Left lung (tissue), 10 donors: Measurements from ENCODE around the gene TSPAN1. TPM values are rescaled to one million over a fixed set of nuclear protein-coding genes. Genes with fewer than 3 reads are reported as not detected.

Source experiments
- ATAC-seq: fragments of 200-7000 bp; cut with Tn5 transposase; one replicate; pipeline ENCODE4 v1.9.1; 2020; ENCODE audit warnings: moderate library complexity
- DNase-seq, 4 donors: peaks; one replicate each; pipeline ENCODE4 v3.0.0-alpha.2; 2013 to 2020
- H3K27ac ChIP-seq, 2 donors: fragments of 200-600 bp; sonication (generic) in 1 of 2; one replicate each; pipeline versions ENCODE4 v1.5.0 to v1.8.0; 2020 to 2021
- H3K27me3 ChIP-seq, 2 donors: fragments of 200-600 bp; sonication (generic) in 1 of 2; one replicate each; pipeline versions ENCODE4 v1.5.0 to v1.8.0; 2020 to 2021
- H3K36me3 ChIP-seq, 2 donors: fragments of 200-600 bp; sonication (generic) in 1 of 2; one replicate each; pipeline versions ENCODE4 v1.5.0 to v1.8.0; 2020 to 2021
- H3K4me1 ChIP-seq, 2 donors: fragments of 200-600 bp; one replicate each; pipeline ENCODE4 v1.8.0; 2021
- H3K4me3 ChIP-seq, 2 donors: fragments of 200-600 bp; sonication (generic) in 1 of 2; one replicate each; pipeline versions ENCODE4 v1.5.0 to v1.8.0; 2020 to 2021; ENCODE audit warnings: mild to moderate bottlenecking in 1 of 2
- H3K9me3 ChIP-seq, 2 donors: fragments of 200-600 bp; sonication (generic) in 1 of 2; one replicate each; pipeline versions ENCODE4 v1.5.0 to v1.8.0; 2020 to 2021
- intact Hi-C, 2 donors: fragments of 100-400 bp; cut with DNase I; formaldehyde crosslinking; loops; one replicate each; pipeline versions ENCODE4 v1.11.2 to v1.14.2; 2022
- polyA plus RNA-seq, 6 donors: library from polyadenylated mRNA; unstranded; fragments of 120-200 nt; gene quantifications; one replicate each; pipeline ENCODE4 v1.2.1, GENCODE V29; 2013; ENCODE audit not compliant: insufficient read length in 6 of 6
- total RNA-seq, 2 donors: library from RNA; stranded (reverse); fragmentation: NEBNext Ultra II Directional; extraction: Animal tissue kit (Norgen Biotek cat#: 25700); gene quantifications; one replicate each; pipeline ENCODE4 v1.2.1, GENCODE V29; 2021
- TF ChIP-seq, protein P1 (sequence below), 2 donors: fragments of 200-600 bp; sonication (generic) in 1 of 2; IDR thresholded peaks; one replicate each; pipeline versions ENCODE4 v1.5.0 to v1.8.0; 2021; ENCODE audit warnings: antibody characterized with exemption in 2 of 2
- donor health status: DM: no; HTN: yes; CAD: no.
- donor health status: DM: no; HTN: no; CAD: no.

TSPAN1 gene
- total and polyA plus RNA-seq, 8 donors, result 2.3 to 50.6 (median 11.0) TPM

DNA sequence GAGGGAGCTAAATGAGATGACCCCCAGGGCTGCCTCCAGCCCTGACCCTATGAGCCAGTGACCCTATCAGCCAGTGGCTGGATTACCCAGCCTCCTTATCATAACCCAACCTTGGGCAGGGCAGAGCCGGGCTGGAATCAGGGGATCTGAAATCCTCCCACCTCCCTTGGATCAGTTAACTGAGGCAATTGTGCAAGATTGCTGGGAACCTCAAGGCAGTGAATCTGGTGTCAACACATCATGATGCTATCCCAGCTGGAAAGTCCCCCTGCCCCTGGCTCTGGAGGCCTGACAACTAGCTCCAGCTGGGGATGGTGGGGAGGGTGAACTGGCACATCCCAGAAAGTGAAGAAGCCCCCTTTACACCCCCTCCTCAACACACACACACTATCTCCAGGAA lies 6.4 kb upstream of the TSPAN1 start:
- Histone ChIP-seq H3K27me3 (peaks cover 0 to 21% of the 10 kb centered on the region in 2 donors), H3K4me1 (peaks cover 9 to 69% of the 10 kb centered on the region in 2 donors), H3K36me3 (no peaks in the 10 kb centered on the region), H3K27ac (peak overlapping the region in 1 of 2 donors; percentile 57), H3K4me3 (no peak overlapping the region), H3K9me3 (no peaks in the 10 kb centered on the region)
- DNase-seq, result no peak
- no peak for ATAC-seq
- TF ChIP-seq, protein P1, sequence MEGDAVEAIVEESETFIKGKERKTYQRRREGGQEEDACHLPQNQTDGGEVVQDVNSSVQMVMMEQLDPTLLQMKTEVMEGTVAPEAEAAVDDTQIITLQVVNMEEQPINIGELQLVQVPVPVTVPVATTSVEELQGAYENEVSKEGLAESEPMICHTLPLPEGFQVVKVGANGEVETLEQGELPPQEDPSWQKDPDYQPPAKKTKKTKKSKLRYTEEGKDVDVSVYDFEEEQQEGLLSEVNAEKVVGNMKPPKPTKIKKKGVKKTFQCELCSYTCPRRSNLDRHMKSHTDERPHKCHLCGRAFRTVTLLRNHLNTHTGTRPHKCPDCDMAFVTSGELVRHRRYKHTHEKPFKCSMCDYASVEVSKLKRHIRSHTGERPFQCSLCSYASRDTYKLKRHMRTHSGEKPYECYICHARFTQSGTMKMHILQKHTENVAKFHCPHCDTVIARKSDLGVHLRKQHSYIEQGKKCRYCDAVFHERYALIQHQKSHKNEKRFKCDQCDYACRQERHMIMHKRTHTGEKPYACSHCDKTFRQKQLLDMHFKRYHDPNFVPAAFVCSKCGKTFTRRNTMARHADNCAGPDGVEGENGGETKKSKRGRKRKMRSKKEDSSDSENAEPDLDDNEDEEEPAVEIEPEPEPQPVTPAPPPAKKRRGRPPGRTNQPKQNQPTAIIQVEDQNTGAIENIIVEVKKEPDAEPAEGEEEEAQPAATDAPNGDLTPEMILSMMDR (IDR thresholded peaks at IDR 0.05), result no peak
- intact Hi-C loops, result no loop called here

DNA sequence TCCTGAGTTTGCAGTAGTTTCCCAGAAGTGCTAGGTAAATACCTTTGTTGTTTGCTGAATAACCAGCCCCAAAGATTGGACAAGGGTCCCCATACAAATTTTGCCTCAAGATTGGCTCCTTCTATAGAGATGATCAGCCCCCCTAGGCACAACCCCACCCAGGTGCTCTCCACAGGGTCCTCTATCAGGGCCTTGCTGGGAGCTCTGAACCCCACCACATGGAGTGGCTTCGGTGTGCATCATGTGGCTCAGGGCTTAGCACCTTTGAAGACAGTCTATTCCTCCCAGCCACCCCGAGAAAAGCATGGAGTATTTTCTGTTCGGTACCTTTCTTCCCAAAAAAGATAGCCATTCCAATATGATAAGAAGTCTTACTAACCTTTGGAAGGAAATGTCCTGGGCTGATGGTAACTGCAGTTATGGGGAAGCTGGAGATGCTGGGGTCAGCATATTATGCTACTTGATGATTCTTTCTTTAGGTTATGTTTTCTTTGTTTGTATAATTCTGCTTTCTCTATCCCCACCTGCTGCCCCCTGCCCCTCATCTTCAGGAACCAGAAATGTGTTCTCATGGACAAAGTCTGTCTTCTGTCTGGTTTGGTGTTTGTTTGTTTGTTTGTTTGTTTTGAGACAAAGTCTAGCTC lies 5.0 kb upstream of the TSPAN1 start:
- Histone ChIP-seq H3K27me3 (peaks cover 0 to 21% of the 10 kb centered on the region in 2 donors), H3K4me1 (peaks cover 22 to 82% of the 10 kb centered on the region in 2 donors), H3K36me3 (no peaks in the 10 kb centered on the region), H3K9me3 (no peaks in the 10 kb centered on the region), H3K4me3 (no peak overlapping the region), H3K27ac (peak overlapping the region in 1 of 2 donors; percentile 13)
- TF ChIP-seq, protein P1 (IDR thresholded peaks at IDR 0.05), result no peak
- intact Hi-C loops, result no loop called here
- ATAC-seq, result no peak
- no peak for DNase-seq

DNA sequence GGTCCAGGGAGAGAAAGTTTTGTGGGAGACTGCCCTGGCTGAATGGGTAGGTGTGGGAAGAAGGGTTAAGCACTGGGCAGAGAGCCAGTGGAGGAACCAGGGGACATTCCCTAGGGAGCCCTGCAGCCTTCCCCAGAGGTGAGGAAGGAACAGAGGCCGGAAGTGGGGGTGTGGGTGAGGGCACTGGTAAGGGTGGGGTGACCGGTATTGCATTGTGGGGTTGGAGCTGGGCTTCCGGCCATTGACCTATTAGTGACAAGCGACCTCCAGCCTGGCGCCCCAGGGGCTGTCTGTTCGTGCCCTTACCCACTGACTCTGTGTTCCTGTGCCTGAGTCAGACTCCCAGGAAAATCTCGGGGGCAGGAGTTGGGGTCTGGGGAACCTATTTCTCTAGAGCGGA lies 3.5 kb upstream of the TSPAN1 start:
- H3K4me3 ChIP-seq, result no peak overlapping the region
- intact Hi-C loops, result no loop called here
- no peaks in the 10 kb centered on the region for H3K9me3 ChIP-seq
- no peaks in the 10 kb centered on the region for H3K36me3 ChIP-seq
- ATAC-seq (no peak), DNase-seq (no peak)
- TF ChIP-seq, protein P1 (IDR thresholded peaks at IDR 0.05), result no peak
- peaks cover 0 to 18% of the 10 kb centered on the region in 2 donors for H3K27me3 ChIP-seq
- H3K27ac ChIP-seq, result peak overlapping the region in 1 of 2 donors; percentile 74
- H3K4me1 ChIP-seq, result peaks cover 21 to 76% of the 10 kb centered on the region in 2 donors

DNA sequence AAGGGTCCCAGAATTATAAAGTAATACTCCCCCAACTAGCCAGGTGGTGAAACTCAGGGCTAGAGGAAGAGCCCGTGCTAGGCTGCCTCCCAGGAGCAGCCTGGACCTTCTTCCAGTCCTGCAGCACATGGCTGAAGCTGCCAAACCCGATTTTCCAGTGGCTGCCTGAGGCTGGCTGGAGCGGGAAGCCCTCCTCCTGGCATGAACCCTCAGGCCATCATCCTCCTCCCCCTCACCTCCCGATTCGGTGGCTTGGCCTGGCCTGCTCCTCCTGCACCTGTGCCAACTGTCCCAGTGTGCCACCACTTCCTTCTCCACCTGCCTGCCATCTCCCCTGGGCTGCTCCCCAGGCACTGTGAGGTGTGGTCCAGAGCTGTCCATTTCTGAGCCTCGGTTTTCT lies 3.0 kb upstream of the TSPAN1 start:
- intact Hi-C loops, result no loop called here
- TF ChIP-seq, protein P1 (IDR thresholded peaks at IDR 0.05), result no peak
- H3K4me3 ChIP-seq, result no peak overlapping the region
- H3K36me3 ChIP-seq, result no peaks in the 10 kb centered on the region
- H3K4me1 ChIP-seq, result peaks cover 16 to 71% of the 10 kb centered on the region in 2 donors
- peaks cover 0 to 13% of the 10 kb centered on the region in 2 donors for H3K27me3 ChIP-seq
- peak; percentile 65 for ATAC-seq
- H3K27ac ChIP-seq, result peak overlapping the region in 1 of 2 donors; percentile 74
- peak in 2 of 4 donors; percentile 76 to 80 for DNase-seq
- no peaks in the 10 kb centered on the region for H3K9me3 ChIP-seq

DNA sequence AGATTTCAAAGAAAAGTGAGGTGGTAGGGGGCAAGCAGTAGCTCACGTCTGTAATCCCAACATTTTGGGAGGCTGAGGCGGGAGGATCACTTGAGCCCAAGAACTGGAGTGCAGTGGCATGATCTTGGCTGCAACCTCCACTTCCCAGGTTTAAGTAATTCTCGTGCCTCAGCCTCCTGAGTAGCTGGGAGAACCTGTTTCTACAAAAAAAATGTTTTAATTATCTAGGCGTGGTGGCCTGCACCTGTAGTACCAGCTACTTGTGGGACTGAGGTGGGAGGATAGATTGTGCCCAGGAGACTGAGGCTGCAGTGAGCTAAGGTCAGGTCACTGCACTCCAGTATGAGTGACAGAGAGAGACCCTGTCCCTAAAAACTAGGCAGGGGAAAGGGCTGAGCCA lies 2.6 kb upstream of the TSPAN1 start:
- H3K4me1 ChIP-seq, result peaks cover 15 to 66% of the 10 kb centered on the region in 2 donors
- peaks cover 0 to 9% of the 10 kb centered on the region in 2 donors for H3K27me3 ChIP-seq
- DNase-seq (no peak), ATAC-seq (no peak)
- H3K36me3 ChIP-seq, result no peaks in the 10 kb centered on the region
- intact Hi-C loops, result no loop called here
- TF ChIP-seq, protein P1 (IDR thresholded peaks at IDR 0.05), result no peak
- no peaks in the 10 kb centered on the region for H3K9me3 ChIP-seq
- no peak overlapping the region for H3K4me3 ChIP-seq
- peak overlapping the region in 1 of 2 donors; percentile 74 for H3K27ac ChIP-seq
